Naive thymus-derived CD8-positive, alpha-beta T cell (primary cell): ENCODE measurements around the gene WFIKKN1. TPM values are rescaled to one million over a fixed set of nuclear protein-coding genes. Genes with fewer than 3 reads are reported as not detected.

Experiments
- ATAC-seq, 2 donors: fragments of 150-1000 bp; cut with Tn5 transposase in 1 of 2; sonication (Bioruptor Pico), chemical (Tn5 transposase) in 1 of 2; 1 replicate in 1 of 2; 2 replicates in 1 of 2; pipeline ENCODE4 v1.10.0; 2021; ENCODE audit warnings: mild to moderate bottlenecking in 2 of 2, moderate library complexity in 2 of 2
- POLR2A ChIA-PET: fragments of 350-600 bp; sonication (Branson Sonifier 250); formaldehyde crosslinking; loops from one replicate; lab custom pipeline; 2021; ENCODE audit warnings: antibody characterized with exemption; lab: Charles Lee
- DNase-seq, 10 donors: peaks; one replicate each; pipeline versions ENCODE4 v3.0.0 to v3.0.0-alpha.2; 2020 to 2022
- H3K27ac Mint-ChIP-seq, 10 donors: one replicate each; pipeline ENCODE4 v1.8.0; 2020 to 2022; ENCODE audit warnings: mild to moderate bottlenecking in 10 of 10, mixed read lengths in 10 of 10, moderate library complexity in 4 of 10, inconsistent platforms in 1 of 10
- H3K27me3 Mint-ChIP-seq, 5 donors: one replicate each; pipeline ENCODE4 v1.8.0; 2021 to 2022; ENCODE audit warnings: mixed read lengths in 5 of 5
- H3K36me3 Mint-ChIP-seq, 3 donors: one replicate each; pipeline ENCODE4 v1.8.0; 2020 to 2022; ENCODE audit warnings: mixed read lengths in 3 of 3, mild to moderate bottlenecking in 2 of 3, inconsistent platforms in 1 of 3
- H3K4me1 Mint-ChIP-seq, 4 donors: one replicate each; pipeline ENCODE4 v1.8.0; 2021 to 2022; ENCODE audit warnings: mixed read lengths in 4 of 4
- H3K4me3 Mint-ChIP-seq, 10 donors: one replicate each; pipeline ENCODE4 v1.8.0; 2020 to 2022; ENCODE audit warnings: mild to moderate bottlenecking in 10 of 10, mixed read lengths in 10 of 10, moderate library complexity in 6 of 10, inconsistent platforms in 1 of 10
- H3K9me3 Mint-ChIP-seq, 9 donors: one replicate each; pipeline ENCODE4 v1.8.0; 2020 to 2022; ENCODE audit warnings: mixed read lengths in 9 of 9, mild to moderate bottlenecking in 3 of 9, inconsistent platforms in 1 of 9, moderate library complexity in 1 of 9
- polyA plus RNA-seq, 3 donors: library from polyadenylated mRNA; unstranded; fragments of 300-500 nt; fragmentation: Illumina TruSeq; gene quantifications; one replicate each; pipeline ENCODE4 v1.2.3, GENCODE V29; 2021
- total RNA-seq, 8 experiments: library from RNA in 2 of 8; stranded (reverse) in 2 of 8; gene quantifications; one replicate each; pipeline ENCODE4 v1.2.3 and lab custom pipeline; 2021 to 2026

WFIKKN1 gene
- total and polyA plus RNA-seq, 5 experiments from 2014 or later: 0.07 to 0.57 (median 0.47) TPM; not detected in 2

DNA sequence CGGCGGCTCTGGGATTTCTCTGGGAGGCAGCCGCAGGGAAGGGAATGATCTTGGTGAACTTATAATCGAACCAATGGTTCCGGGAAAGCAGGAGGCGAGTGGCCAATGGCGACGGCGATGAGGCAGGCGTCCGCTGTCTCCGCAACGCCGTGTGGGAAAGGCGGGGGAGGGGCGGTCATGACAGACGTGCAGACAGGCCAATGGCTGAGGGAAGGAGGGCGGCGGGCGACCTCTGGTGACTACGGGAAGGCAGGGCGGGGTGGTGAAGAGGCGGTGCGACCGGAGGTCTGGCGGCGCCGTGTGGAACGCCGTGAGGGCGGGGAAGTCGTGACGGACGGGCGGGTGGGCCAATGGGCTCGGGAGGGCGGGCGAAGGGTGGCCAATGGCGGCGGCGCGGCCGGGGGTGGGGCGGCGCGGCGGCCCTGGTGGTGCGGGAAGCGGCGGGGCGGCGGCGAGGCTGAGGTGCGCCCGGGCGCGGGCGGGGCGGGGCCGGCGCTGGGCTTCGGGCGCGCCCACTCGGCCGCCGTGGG is 41.1 kb upstream of the WFIKKN1 start, which contains the start of gene RAB40C:
Gene RAB40C (plus strand): TSS at position 409 of the 530 bp plus-strand sequence. CDS start 226 bp downstream, outside the sequence.
- peak within 1 kb of the TSS; percentile 95 to 100 (median 99) for H3K4me3 Mint-ChIP-seq
- DNase-seq: peak; percentile 98 to 100 (median 99)
- POLR2A ChIA-PET: interaction anchor here (0.6 to 1.9 kb wide), 4 partner anchors 42 to 59 kb away, joined by 3 to 12 read pairs (median 7); partner anchors contain the start of genes METTL26 and WDR90
- peak within 1 kb of the TSS; percentile 98 to 100 (median 98) for H3K27ac Mint-ChIP-seq
- H3K4me1 Mint-ChIP-seq: peaks cover 24 to 46% (median 45%) of the 10 kb centered on the region in 4 donors
- peaks cover 0 to 2% (median 0%) of the 10 kb centered on the region in 3 donors for H3K36me3 Mint-ChIP-seq
- no peaks in the 10 kb centered on the region for H3K9me3 Mint-ChIP-seq
- H3K27me3 Mint-ChIP-seq: no peaks in the 10 kb centered on the region
- ATAC-seq: peak; percentile 83 to 84

- ATAC-seq (peak in 1 of 2 donors; percentile 0), DNase-seq (peak in 1 of 10 donors; percentile 31)
- H3K27me3 Mint-ChIP-seq: no peaks in the 10 kb centered on the region
- no peaks in the 10 kb centered on the region for H3K9me3 Mint-ChIP-seq
- H3K36me3 Mint-ChIP-seq: peaks cover 0 to 2% (median 0%) of the 10 kb centered on the region in 3 donors
- peaks cover 24 to 46% (median 45%) of the 10 kb centered on the region in 4 donors for H3K4me1 Mint-ChIP-seq
- POLR2A ChIA-PET: interaction anchor here (0.6 to 1.2 kb wide), 4 partner anchors 41 to 100 kb away, joined by 3 to 5 read pairs (median 4); partner anchors contain the start of gene METTL26
- H3K27ac Mint-ChIP-seq: peak overlapping the region; percentile 74 to 97 (median 88)
- H3K4me3 Mint-ChIP-seq: peak overlapping the region; percentile 73 to 98 (median 92)
These were observed 40.5 kb upstream of the WFIKKN1 start for GRCh38 chr16:590188-590814.

GRCh38 chr16:590815-591200 is 40.0 kb upstream of the WFIKKN1 start:
- Mint-ChIP-seq H3K9me3 (no peaks in the 10 kb centered on the region), H3K4me3 (peak overlapping the region; percentile 73 to 98 (median 92)), H3K36me3 (peaks cover 0 to 3% (median 0%) of the 10 kb centered on the region in 3 donors), H3K4me1 (peaks cover 22 to 46% (median 44%) of the 10 kb centered on the region in 4 donors), H3K27ac (peak overlapping the region; percentile 74 to 97 (median 88)), H3K27me3 (no peaks in the 10 kb centered on the region)
- no peak for ATAC-seq
- POLR2A ChIA-PET: interaction anchor here (0.6 to 1.2 kb wide), 4 partner anchors 40 to 99 kb away, joined by 3 to 5 read pairs (median 4); partner anchors contain the start of gene METTL26
- DNase-seq: no peak

GRCh38 chr16:591231-591630 is 39.6 kb upstream of the WFIKKN1 start:
- peaks cover 22 to 51% (median 47%) of the 10 kb centered on the region in 4 donors for H3K4me1 Mint-ChIP-seq
- POLR2A ChIA-PET: no interaction called here
- DNase-seq (no peak), ATAC-seq (no peak)
- no peaks in the 10 kb centered on the region for H3K27me3 Mint-ChIP-seq
- H3K36me3 Mint-ChIP-seq: peaks cover 0 to 5% (median 0%) of the 10 kb centered on the region in 3 donors
- peak overlapping the region; percentile 74 to 97 (median 88) for H3K27ac Mint-ChIP-seq
- peak overlapping the region; percentile 73 to 98 (median 92) for H3K4me3 Mint-ChIP-seq
- H3K9me3 Mint-ChIP-seq: no peaks in the 10 kb centered on the region

- Mint-ChIP-seq H3K9me3 (no peaks in the 10 kb centered on the region), H3K4me3 (peak overlapping the region in 9 of 10 donors; percentile 37 to 98 (median 90)), H3K36me3 (peaks cover 0 to 9% (median 0%) of the 10 kb centered on the region in 3 donors), H3K27me3 (no peaks in the 10 kb centered on the region), H3K27ac (peak overlapping the region in 4 of 10 donors; percentile 27 to 78 (median 54)), H3K4me1 (peaks cover 22 to 58% (median 50%) of the 10 kb centered on the region in 4 donors)
- DNase-seq (peak in 1 of 10 donors; percentile 50), ATAC-seq (no peak)
- POLR2A ChIA-PET: interaction anchor here (2.6 kb wide), 1 partner anchor 44 kb away, joined by 7 read pairs; the partner anchor contains the start of gene METTL26
These were observed 38.8 kb upstream of the WFIKKN1 start for GRCh38 chr16:591892-592517.

DNA sequence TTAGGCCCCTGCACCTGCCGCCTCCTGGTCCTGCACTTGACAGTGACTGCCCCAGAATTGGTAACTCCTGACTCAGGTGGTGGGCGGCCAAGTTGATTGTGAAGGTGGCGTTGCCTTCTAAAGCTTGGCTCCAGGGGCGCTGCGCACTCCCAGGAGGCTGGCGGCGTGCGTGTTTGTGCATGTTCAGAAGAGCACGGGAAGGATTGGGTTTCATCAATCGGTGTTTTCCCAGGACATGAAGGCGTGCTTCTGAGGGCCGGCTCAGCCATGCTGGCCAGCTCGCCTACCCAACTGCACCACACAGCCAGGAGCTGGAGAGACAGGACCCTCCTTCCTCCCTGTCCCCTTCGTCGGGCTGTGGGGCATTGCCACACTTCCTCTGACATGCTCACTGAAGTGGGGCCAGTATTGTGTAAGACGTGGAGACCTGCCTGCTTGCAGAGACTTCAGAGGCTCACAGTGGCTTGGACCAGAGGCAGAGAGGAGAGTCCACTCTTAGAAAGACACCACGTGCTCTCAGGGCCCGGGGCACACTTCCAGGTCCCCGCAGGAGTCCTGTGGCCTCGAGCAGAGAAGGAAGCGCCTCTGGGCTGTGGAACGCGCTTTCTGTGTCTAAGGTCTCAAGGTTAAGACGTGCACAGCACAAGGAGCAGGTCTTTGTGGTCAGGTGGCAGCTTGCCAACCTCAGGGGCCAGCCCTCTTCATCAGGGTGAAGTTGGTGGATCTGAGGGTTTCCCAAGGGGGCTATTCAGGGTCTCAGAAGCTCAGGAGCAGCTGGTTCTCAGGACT is 38.1 kb upstream of the WFIKKN1 start:
- H3K9me3 Mint-ChIP-seq: no peaks in the 10 kb centered on the region
- POLR2A ChIA-PET: interaction anchor here (0.6 to 2.6 kb wide), 2 partner anchors 44 to 104 kb away, joined by 4 to 7 read pairs; partner anchors contain the start of gene METTL26
- DNase-seq (no peak), ATAC-seq (no peak)
- no peaks in the 10 kb centered on the region for H3K27me3 Mint-ChIP-seq
- H3K4me1 Mint-ChIP-seq: peaks cover 21 to 59% (median 47%) of the 10 kb centered on the region in 4 donors
- H3K27ac Mint-ChIP-seq: peak overlapping the region in 2 of 10 donors; percentile 20 to 78
- no peak overlapping the region for H3K4me3 Mint-ChIP-seq
- H3K36me3 Mint-ChIP-seq: peaks cover 0 to 9% (median 0%) of the 10 kb centered on the region in 3 donors

- no peak for DNase-seq
- ATAC-seq: no peak
- Mint-ChIP-seq H3K27ac (peak overlapping the region in 3 of 10 donors; percentile 21 to 63 (median 55)), H3K9me3 (no peaks in the 10 kb centered on the region), H3K4me3 (peak overlapping the region in 6 of 10 donors; percentile 18 to 68 (median 30)), H3K36me3 (peaks cover 0 to 9% (median 0%) of the 10 kb centered on the region in 3 donors), H3K4me1 (peaks cover 21 to 57% (median 41%) of the 10 kb centered on the region in 4 donors), H3K27me3 (no peaks in the 10 kb centered on the region)
- POLR2A ChIA-PET: interaction anchor here (2.6 kb wide), 1 partner anchor 43 kb away, joined by 7 read pairs; the partner anchor contains the start of gene METTL26
These were observed 37.4 kb upstream of the WFIKKN1 start for GRCh38 chr16:593406-593805.

GRCh38 chr16:593807-594206 is 37.0 kb upstream of the WFIKKN1 start:
- no peaks in the 10 kb centered on the region for H3K9me3 Mint-ChIP-seq
- DNase-seq (peak in 1 of 10 donors; percentile 50), ATAC-seq (no peak)
- H3K27me3 Mint-ChIP-seq: no peaks in the 10 kb centered on the region
- peak overlapping the region in 6 of 10 donors; percentile 18 to 68 (median 30) for H3K4me3 Mint-ChIP-seq
- POLR2A ChIA-PET: interaction anchor here (2.6 kb wide), 1 partner anchor 43 kb away, joined by 7 read pairs; the partner anchor contains the start of gene METTL26
- H3K27ac Mint-ChIP-seq: peak overlapping the region in 2 of 10 donors; percentile 55 to 63
- peaks cover 17 to 53% (median 38%) of the 10 kb centered on the region in 4 donors for H3K4me1 Mint-ChIP-seq
- H3K36me3 Mint-ChIP-seq: peaks cover 0 to 9% (median 0%) of the 10 kb centered on the region in 3 donors

- Mint-ChIP-seq H3K27me3 (no peaks in the 10 kb centered on the region), H3K4me1 (peaks cover 17 to 53% (median 38%) of the 10 kb centered on the region in 4 donors), H3K27ac (no peak overlapping the region), H3K9me3 (no peaks in the 10 kb centered on the region), H3K4me3 (no peak overlapping the region), H3K36me3 (peaks cover 0 to 9% (median 0%) of the 10 kb centered on the region in 3 donors)
- POLR2A ChIA-PET: interaction anchor here (1.0 kb wide), 1 partner anchor 11 kb away, joined by 6 read pairs; no protein-coding TSS in a partner anchor
- ATAC-seq (no peak), DNase-seq (no peak)
These were observed 35.7 kb upstream of the WFIKKN1 start for GRCh38 chr16:595094-595528.

- H3K9me3 Mint-ChIP-seq: no peaks in the 10 kb centered on the region
- no peaks in the 10 kb centered on the region for H3K27me3 Mint-ChIP-seq
- POLR2A ChIA-PET: interaction anchor here (0.7 to 1.0 kb wide), 2 partner anchors 8 to 12 kb away, joined by 5 to 6 read pairs; no protein-coding TSS in a partner anchor
- H3K4me3 Mint-ChIP-seq: no peak overlapping the region
- ATAC-seq (no peak), DNase-seq (no peak)
- H3K27ac Mint-ChIP-seq: peak overlapping the region in 2 of 10 donors; percentile 34 to 75
- peaks cover 0 to 12% (median 0%) of the 10 kb centered on the region in 3 donors for H3K36me3 Mint-ChIP-seq
- H3K4me1 Mint-ChIP-seq: peaks cover 12 to 45% (median 34%) of the 10 kb centered on the region in 4 donors
These were observed 34.6 kb upstream of the WFIKKN1 start for GRCh38 chr16:595942-596735.
